HEK293T (cell line): ENCODE data around the gene C6orf136.

Experiments used
- BHLHE40 ChIP-seq: fragments of 450-650 bp; IDR thresholded peaks from 2 replicates; pipeline ENCODE4 v1.6.1; 2016; ENCODE audit warnings: mild to moderate bottlenecking, moderate library complexity, borderline replicate concordance
- FOXM1 ChIP-seq: fragments of 450-650 bp; IDR thresholded peaks from 2 replicates; pipeline ENCODE4 v1.6.1; 2017; ENCODE audit warnings: mild to moderate bottlenecking, borderline replicate concordance

- TF ChIP-seq FOXM1 (no peak), BHLHE40 (no peak)
Observed at GRCh38 chr6:30691208-30691847, 44.4 kb downstream of the C6orf136 start.
